ENCODE data around the gene SPRR4.
A peak's percentile ranks its signal among the peaks of the same experiment; 100 is the strongest.

Gene SPRR4

GRCh38 chr1:152942161-152942560 lies 28.3 kb upstream of the SPRR4 start:
- no peak overlapping the region for H3K14ac ChIP-seq (ENCODE audit: low read length)
- H2BK12ac ChIP-seq (ENCODE audit: low read length), result no peak overlapping the region
- H3K23ac ChIP-seq (ENCODE audit: low read length), result no peak overlapping the region
- H3K18ac ChIP-seq (ENCODE audit: low read length), result no peak overlapping the region
- no peak overlapping the region for H2BK5ac ChIP-seq (ENCODE audit: low read depth, low read length, poor library complexity)
- H4K12ac ChIP-seq (ENCODE audit: low read depth, low read length), result no peak overlapping the region
- no peak overlapping the region for H3K4me3 ChIP-seq (ENCODE audit: low read depth, low read length)
- no peak overlapping the region for H3K4ac ChIP-seq (ENCODE audit: low read depth, low read length)
- peak overlapping the region; percentile 41 for H3K9ac ChIP-seq (ENCODE audit: low read length)
- no CpG with 5 or more reads among the region's 2 CpGs for WGBS (ENCODE audit: extremely low coverage, insufficient coverage, insufficient read length)
- H3K9me3 ChIP-seq (ENCODE audit: insufficient read depth, low read depth, low read length), result no peaks in the 10 kb centered on the region
- H3K36me3 ChIP-seq (ENCODE audit: control insufficient read depth in 1 of 2, insufficient read depth in 2 of 2, low read length in 2 of 2), result no peaks in the 10 kb centered on the region
- no peak for DNase-seq
- H3K27me3 ChIP-seq (ENCODE audit: insufficient read depth, low read length), result no peaks in the 10 kb centered on the region
- no peaks in the 10 kb centered on the region for H3K79me2 ChIP-seq (ENCODE audit: control insufficient read depth, insufficient read depth, low read length, poor library complexity)
- H2AFZ ChIP-seq (ENCODE audit: insufficient read depth, low read length, poor library complexity), result no peak overlapping the region
- no peak overlapping the region for H2BK120ac ChIP-seq (ENCODE audit: insufficient read depth, low read length, poor library complexity)
- H3K4me2 ChIP-seq (ENCODE audit: low read length), result no peak overlapping the region
- H4K91ac ChIP-seq (ENCODE audit: low read depth, low read length), result no peak overlapping the region
- H2AK5ac ChIP-seq (ENCODE audit: low read length), result no peak overlapping the region
- no peak overlapping the region for H3K27ac ChIP-seq (ENCODE audit: low read depth, low read length)
- no peaks in the 10 kb centered on the region for H3K4me1 ChIP-seq (ENCODE audit: control insufficient read depth in 1 of 2, insufficient read depth in 2 of 2, low read length in 2 of 2)
- H3K79me1 ChIP-seq (ENCODE audit: low read length), result no peaks in the 10 kb centered on the region
- no peak overlapping the region for H4K8ac ChIP-seq (ENCODE audit: low read depth, low read length)

- no peak overlapping the region for H3K9ac ChIP-seq (ENCODE audit: low read length)
- H3K4me2 ChIP-seq (ENCODE audit: low read length), result no peak overlapping the region
- no peaks in the 10 kb centered on the region for H3K9me3 ChIP-seq (ENCODE audit: insufficient read depth, low read depth, low read length)
- H2BK5ac ChIP-seq (ENCODE audit: low read depth, low read length, poor library complexity), result no peak overlapping the region
- no peaks in the 10 kb centered on the region for H3K27me3 ChIP-seq (ENCODE audit: insufficient read depth, low read length)
- H3K4me1 ChIP-seq (ENCODE audit: control insufficient read depth in 1 of 2, insufficient read depth in 2 of 2, low read length in 2 of 2), result no peaks in the 10 kb centered on the region
- no peak overlapping the region for H2AK5ac ChIP-seq (ENCODE audit: low read length)
- H3K18ac ChIP-seq (ENCODE audit: low read length), result no peak overlapping the region
- no peak overlapping the region for H2BK120ac ChIP-seq (ENCODE audit: insufficient read depth, low read length, poor library complexity)
- H4K8ac ChIP-seq (ENCODE audit: low read depth, low read length), result no peak overlapping the region
- H3K14ac ChIP-seq (ENCODE audit: low read length), result no peak overlapping the region
- H4K12ac ChIP-seq (ENCODE audit: low read depth, low read length), result no peak overlapping the region
- no peaks in the 10 kb centered on the region for H3K79me1 ChIP-seq (ENCODE audit: low read length)
- H2AFZ ChIP-seq (ENCODE audit: insufficient read depth, low read length, poor library complexity), result no peak overlapping the region
- no peak for DNase-seq
- no peak overlapping the region for H3K4ac ChIP-seq (ENCODE audit: low read depth, low read length)
- H3K36me3 ChIP-seq (ENCODE audit: control insufficient read depth in 1 of 2, insufficient read depth in 2 of 2, low read length in 2 of 2), result no peaks in the 10 kb centered on the region
- H2BK12ac ChIP-seq (ENCODE audit: low read length), result no peak overlapping the region
- H4K91ac ChIP-seq (ENCODE audit: low read depth, low read length), result no peak overlapping the region
- no peak overlapping the region for H3K4me3 ChIP-seq (ENCODE audit: low read depth, low read length)
- WGBS (ENCODE audit: extremely low coverage, insufficient coverage, insufficient read length), result no CpG with 5 or more reads among the region's 3 CpGs
- H3K79me2 ChIP-seq (ENCODE audit: control insufficient read depth, insufficient read depth, low read length, poor library complexity), result no peaks in the 10 kb centered on the region
- H3K23ac ChIP-seq (ENCODE audit: low read length), result no peak overlapping the region
- no peak overlapping the region for H3K27ac ChIP-seq (ENCODE audit: low read depth, low read length)
Measured at GRCh38 chr1:152946248-152946647, 24.2 kb upstream of the SPRR4 start.

- H2AK5ac ChIP-seq (ENCODE audit: low read length), result no peak within 1 kb of the TSS
- H3K4me3 ChIP-seq (ENCODE audit: low read depth, low read length), result no peak within 1 kb of the TSS
- H2BK12ac ChIP-seq (ENCODE audit: low read length), result no peak within 1 kb of the TSS
- DNase-seq, result no peak
- H3K23ac ChIP-seq (ENCODE audit: low read length), result no peak within 1 kb of the TSS
- H3K79me1 ChIP-seq (ENCODE audit: low read length), result no peaks in the 10 kb centered on the region
- H3K18ac ChIP-seq (ENCODE audit: low read length), result no peak within 1 kb of the TSS
- H4K91ac ChIP-seq (ENCODE audit: low read depth, low read length), result no peak within 1 kb of the TSS
- H3K4me2 ChIP-seq (ENCODE audit: low read length), result no peak within 1 kb of the TSS
- WGBS (ENCODE audit: extremely low coverage, insufficient coverage, insufficient read length), result no CpG with 5 or more reads among the region's 4 CpGs
- no peak within 1 kb of the TSS for H3K27ac ChIP-seq (ENCODE audit: low read depth, low read length)
- H3K9ac ChIP-seq (ENCODE audit: low read length), result no peak within 1 kb of the TSS
- no peak within 1 kb of the TSS for H2AFZ ChIP-seq (ENCODE audit: insufficient read depth, low read length, poor library complexity)
- H3K14ac ChIP-seq (ENCODE audit: low read length), result no peak within 1 kb of the TSS
- no peaks in the 10 kb centered on the region for H3K79me2 ChIP-seq (ENCODE audit: control insufficient read depth, insufficient read depth, low read length, poor library complexity)
- no peak within 1 kb of the TSS for H3K4ac ChIP-seq (ENCODE audit: low read depth, low read length)
- no peaks in the 10 kb centered on the region for H3K27me3 ChIP-seq (ENCODE audit: insufficient read depth, low read length)
- H3K36me3 ChIP-seq (ENCODE audit: control insufficient read depth in 1 of 2, insufficient read depth in 2 of 2, low read length in 2 of 2), result no peaks in the 10 kb centered on the region
- H3K9me3 ChIP-seq (ENCODE audit: insufficient read depth, low read depth, low read length), result no peaks in the 10 kb centered on the region
- H3K4me1 ChIP-seq (ENCODE audit: control insufficient read depth in 1 of 2, insufficient read depth in 2 of 2, low read length in 2 of 2), result no peaks in the 10 kb centered on the region
- no peak within 1 kb of the TSS for H2BK5ac ChIP-seq (ENCODE audit: low read depth, low read length, poor library complexity)
- H2BK120ac ChIP-seq (ENCODE audit: insufficient read depth, low read length, poor library complexity), result no peak within 1 kb of the TSS
- H4K12ac ChIP-seq (ENCODE audit: low read depth, low read length), result no peak within 1 kb of the TSS
- no peak within 1 kb of the TSS for H4K8ac ChIP-seq (ENCODE audit: low read depth, low read length)
Measured at GRCh38 chr1:152946651-152947256, 23.7 kb upstream of the SPRR4 start, which contains the start of gene SPRR5. TSS of gene SPRR5 (plus strand) at chr1:152947206. CDS start at chr1:152948555, 1,349 bp downstream.

- no peaks in the 10 kb centered on the region for H3K27me3 ChIP-seq (ENCODE audit: insufficient read depth, low read length)
- H2BK12ac ChIP-seq (ENCODE audit: low read length), result no peak overlapping the region
- H4K8ac ChIP-seq (ENCODE audit: low read depth, low read length), result no peak overlapping the region
- H3K79me1 ChIP-seq (ENCODE audit: low read length), result no peaks in the 10 kb centered on the region
- no peaks in the 10 kb centered on the region for H3K4me1 ChIP-seq (ENCODE audit: control insufficient read depth in 1 of 2, insufficient read depth in 2 of 2, low read length in 2 of 2)
- H2AFZ ChIP-seq (ENCODE audit: insufficient read depth, low read length, poor library complexity), result no peak overlapping the region
- DNase-seq, result no peak
- no peak overlapping the region for H2BK5ac ChIP-seq (ENCODE audit: low read depth, low read length, poor library complexity)
- H3K79me2 ChIP-seq (ENCODE audit: control insufficient read depth, insufficient read depth, low read length, poor library complexity), result no peaks in the 10 kb centered on the region
- no peak overlapping the region for H3K4me3 ChIP-seq (ENCODE audit: low read depth, low read length)
- no peak overlapping the region for H3K18ac ChIP-seq (ENCODE audit: low read length)
- H4K12ac ChIP-seq (ENCODE audit: low read depth, low read length), result no peak overlapping the region
- H3K9ac ChIP-seq (ENCODE audit: low read length), result no peak overlapping the region
- H3K9me3 ChIP-seq (ENCODE audit: insufficient read depth, low read depth, low read length), result no peaks in the 10 kb centered on the region
- H3K27ac ChIP-seq (ENCODE audit: low read depth, low read length), result no peak overlapping the region
- no peak overlapping the region for H2AK5ac ChIP-seq (ENCODE audit: low read length)
- no CpG with 5 or more reads among the region's 5 CpGs for WGBS (ENCODE audit: extremely low coverage, insufficient coverage, insufficient read length)
- H3K4ac ChIP-seq (ENCODE audit: low read depth, low read length), result no peak overlapping the region
- no peaks in the 10 kb centered on the region for H3K36me3 ChIP-seq (ENCODE audit: control insufficient read depth in 1 of 2, insufficient read depth in 2 of 2, low read length in 2 of 2)
- no peak overlapping the region for H3K23ac ChIP-seq (ENCODE audit: low read length)
- H4K91ac ChIP-seq (ENCODE audit: low read depth, low read length), result no peak overlapping the region
- no peak overlapping the region for H3K4me2 ChIP-seq (ENCODE audit: low read length)
- no peak overlapping the region for H3K14ac ChIP-seq (ENCODE audit: low read length)
- no peak overlapping the region for H2BK120ac ChIP-seq (ENCODE audit: insufficient read depth, low read length, poor library complexity)
Measured at GRCh38 chr1:152951711-152952110, 18.7 kb upstream of the SPRR4 start.
